HK-2 (cell line): ENCODE measurements around the gene SUPT6H.
"Not testable (repeated sequence)": the region's sequence is repeated elsewhere in the genome, so short reads cannot be mapped to it uniquely, and the experiment has no call there.

Experiments
- DNase-seq: peaks from one replicate; pipeline ENCODE4 v3.0.0-alpha.2; 2018; ENCODE audit not compliant: unreplicated experiment

Gene SUPT6H

GRCh38 chr17:28648698-28649097, 13.3 kb upstream of the SUPT6H start:
- no peak for DNase-seq

- DNase-seq = no peak
Measured at GRCh38 chr17:28655160-28655559, 6.8 kb upstream of the SUPT6H start.

GRCh38 chr17:28657756-28658155, 4.2 kb upstream of the SUPT6H start:
- no peak for DNase-seq

GRCh38 chr17:28658342-28658741, 3.7 kb upstream of the SUPT6H start:
- not testable (repeated sequence) for DNase-seq

- DNase-seq = not testable (repeated sequence)
Measured at GRCh38 chr17:28658766-28659496, 3.1 kb upstream of the SUPT6H start.

GRCh38 chr17:28659497-28659881, 2.5 kb upstream of the SUPT6H start:
- not testable (repeated sequence) for DNase-seq

- no peak for DNase-seq
Measured at GRCh38 chr17:28662527-28662829, 473 bp downstream of the SUPT6H start.

GRCh38 chr17:28663723-28664122, 1.7 kb downstream of the SUPT6H start:
- no peak for DNase-seq

GRCh38 chr17:28665994-28666393, 4.0 kb downstream of the SUPT6H start:
- DNase-seq = no peak

GRCh38 chr17:28667870-28668269, 5.9 kb downstream of the SUPT6H start:
- DNase-seq = no peak

- DNase-seq = no peak
Measured at GRCh38 chr17:28669918-28670317, 7.9 kb downstream of the SUPT6H start.

GRCh38 chr17:28675490-28675889, 13.5 kb downstream of the SUPT6H start:
- DNase-seq = no peak

- DNase-seq = no peak
Measured at GRCh38 chr17:28675980-28676379, 14.0 kb downstream of the SUPT6H start.

- DNase-seq = no peak
Measured at GRCh38 chr17:28682655-28683054, 20.6 kb downstream of the SUPT6H start.

- DNase-seq = peak; percentile 38
Measured at GRCh38 chr17:28684963-28685362, 23.0 kb downstream of the SUPT6H start.

GRCh38 chr17:28685366-28685765, 23.4 kb downstream of the SUPT6H start:
- DNase-seq = no peak

GRCh38 chr17:28686296-28686695, 24.3 kb downstream of the SUPT6H start:
- no peak for DNase-seq

- DNase-seq = no peak
Measured at GRCh38 chr17:28688481-28688880, 26.5 kb downstream of the SUPT6H start.

GRCh38 chr17:28689011-28689410, 27.0 kb downstream of the SUPT6H start:
- DNase-seq = no peak

GRCh38 chr17:28693869-28694268, 31.9 kb downstream of the SUPT6H start:
- DNase-seq = no peak

- DNase-seq = no peak
Measured at GRCh38 chr17:28698253-28698941, 36.4 kb downstream of the SUPT6H start.

GRCh38 chr17:28700278-28700677, 38.3 kb downstream of the SUPT6H start:
- no peak for DNase-seq

GRCh38 chr17:28700830-28701492, 39.0 kb downstream of the SUPT6H start:
- no peak for DNase-seq
